Fibroblast of the conjunctiva (primary cell): ENCODE results near the gene NR3C2.

Source experiments
- DNase-seq: peaks from one replicate; pipeline ENCODE4 v3.0.0-alpha.2; 2010; ENCODE audit warnings: low read depth

NR3C2 gene

GRCh38 chr4:148441986-148442831 lies at the start of gene NR3C2:
NR3C2 (minus strand) TSS chr4:148442414.
- peak; percentile 94 for DNase-seq

GRCh38 chr4:148487181-148487580 lies 45.0 kb upstream of the NR3C2 start:
- DNase-seq = no peak

DNA sequence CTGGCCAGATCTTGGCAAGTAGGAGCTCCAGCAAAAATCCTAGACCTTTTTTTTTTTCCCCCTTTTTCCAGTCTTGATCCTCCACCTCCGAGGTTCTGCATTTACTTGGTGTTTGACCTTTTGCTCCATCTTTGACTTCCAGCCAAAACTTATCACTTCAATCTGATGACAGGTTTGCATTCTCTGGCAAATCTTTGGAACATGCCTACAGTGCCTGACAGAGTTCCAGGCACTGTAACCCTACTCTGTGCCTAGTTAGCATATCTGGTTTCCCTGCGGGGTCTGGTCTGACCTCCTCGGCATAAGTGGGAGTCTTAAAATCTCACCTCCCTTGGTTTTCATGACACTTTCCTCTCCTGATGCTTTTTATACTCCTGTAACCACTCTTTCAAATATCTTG lies 39.4 kb upstream of the NR3C2 start:
- no peak for DNase-seq

DNA sequence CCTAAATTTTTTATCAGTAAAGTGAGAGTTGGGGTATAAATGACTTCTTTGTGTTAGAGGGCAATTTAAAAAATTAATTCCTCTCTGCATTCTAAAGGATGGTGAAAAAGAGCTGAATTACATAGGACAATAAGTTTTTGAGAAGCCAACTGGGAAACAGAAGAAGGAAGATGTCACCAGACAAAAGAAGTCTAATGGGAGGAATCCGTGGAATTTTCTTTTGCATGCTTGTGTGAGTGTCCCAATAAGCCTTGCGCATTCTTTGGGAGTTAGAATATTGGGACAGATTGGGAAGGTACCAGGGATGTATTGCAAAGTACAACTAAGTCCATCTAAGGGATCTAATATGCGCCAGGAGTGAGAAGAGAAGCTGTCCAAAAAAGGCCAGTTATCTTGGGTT lies 35.1 kb upstream of the NR3C2 start:
- no peak for DNase-seq

GRCh38 chr4:148469938-148470337 lies 27.7 kb upstream of the NR3C2 start:
- DNase-seq = no peak

- DNase-seq = no peak
These were observed 12.6 kb upstream of the NR3C2 start for GRCh38 chr4:148454835-148455234.

DNA sequence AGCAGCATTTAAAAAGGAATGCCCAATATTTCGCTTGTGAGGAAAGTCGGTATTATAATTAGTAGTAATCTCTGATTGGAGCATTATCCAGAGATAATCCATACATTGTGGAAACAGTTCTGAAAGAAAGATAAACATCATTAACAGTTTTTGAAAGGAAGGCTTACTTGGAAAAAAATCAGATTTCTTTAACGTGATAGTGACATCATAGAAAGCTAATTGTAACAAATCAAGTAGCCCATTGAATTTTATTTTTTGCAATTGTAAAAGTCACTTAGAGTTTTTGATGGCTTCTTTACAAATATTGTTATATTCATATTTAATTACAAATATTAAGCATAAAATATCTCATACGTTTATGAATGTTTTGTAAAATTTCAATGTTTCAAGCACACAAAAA lies 11.6 kb upstream of the NR3C2 start:
- no peak for DNase-seq

DNA sequence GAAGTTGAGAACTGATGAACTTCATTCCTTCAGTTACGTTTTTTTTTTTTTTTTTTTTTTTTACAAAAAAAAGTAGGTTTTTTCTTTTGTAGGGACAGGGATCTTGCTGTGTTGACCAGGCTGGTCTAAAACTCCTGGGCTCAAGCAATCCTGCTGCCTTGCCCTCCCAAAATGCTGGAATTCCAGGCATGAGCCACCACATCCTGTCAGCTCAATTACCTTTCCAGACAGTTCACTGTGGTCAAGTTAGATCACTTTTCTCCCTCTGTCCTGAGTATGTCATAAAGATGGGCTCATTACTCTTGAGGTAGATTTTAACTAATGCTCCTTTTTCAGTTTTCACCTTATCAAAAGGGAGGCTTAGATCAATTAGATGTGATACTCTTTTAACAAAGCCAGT lies 10.8 kb upstream of the NR3C2 start:
- DNase-seq = no peak

- DNase-seq = no peak
These were observed 7.7 kb upstream of the NR3C2 start for GRCh38 chr4:148449921-148450320.

DNA sequence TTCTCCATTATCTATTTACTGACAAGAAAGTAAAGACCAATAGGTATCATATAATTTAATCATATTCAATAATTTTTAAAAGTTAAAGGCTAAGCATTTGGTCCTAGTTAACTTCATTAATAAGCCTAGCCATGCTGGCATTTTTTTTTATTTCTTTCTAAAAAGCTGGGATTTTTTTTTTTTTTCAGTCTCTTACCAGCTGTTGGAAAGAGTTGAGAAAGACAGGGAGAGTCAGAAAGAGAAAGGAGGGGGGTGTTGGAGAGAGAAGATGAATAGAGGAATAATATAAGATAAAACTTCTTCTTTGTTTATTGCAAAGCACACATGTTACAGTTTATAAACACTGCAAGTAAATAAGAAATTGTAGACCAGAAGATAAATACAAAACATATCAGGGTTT lies 5.9 kb upstream of the NR3C2 start:
- no peak for DNase-seq

DNA sequence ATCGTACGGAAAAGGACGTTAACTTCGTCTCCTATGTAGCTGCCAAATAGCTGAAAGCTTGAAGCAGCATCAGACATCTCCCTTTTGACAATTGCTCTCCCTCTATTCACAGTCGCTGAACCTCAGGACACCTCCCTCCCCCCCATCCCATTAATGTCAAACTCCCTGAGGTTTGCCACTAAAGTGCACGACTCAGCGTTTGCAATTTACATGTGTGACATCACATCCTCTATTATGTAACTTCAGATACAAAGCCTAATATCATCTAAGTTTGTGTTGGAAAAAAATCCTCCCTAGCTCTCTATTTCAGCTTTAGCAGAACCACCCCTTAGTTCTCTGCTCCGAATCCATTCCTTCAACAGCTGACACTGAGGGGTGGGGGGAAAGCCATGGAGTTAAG lies 5.5 kb upstream of the NR3C2 start:
- DNase-seq = no peak

DNA sequence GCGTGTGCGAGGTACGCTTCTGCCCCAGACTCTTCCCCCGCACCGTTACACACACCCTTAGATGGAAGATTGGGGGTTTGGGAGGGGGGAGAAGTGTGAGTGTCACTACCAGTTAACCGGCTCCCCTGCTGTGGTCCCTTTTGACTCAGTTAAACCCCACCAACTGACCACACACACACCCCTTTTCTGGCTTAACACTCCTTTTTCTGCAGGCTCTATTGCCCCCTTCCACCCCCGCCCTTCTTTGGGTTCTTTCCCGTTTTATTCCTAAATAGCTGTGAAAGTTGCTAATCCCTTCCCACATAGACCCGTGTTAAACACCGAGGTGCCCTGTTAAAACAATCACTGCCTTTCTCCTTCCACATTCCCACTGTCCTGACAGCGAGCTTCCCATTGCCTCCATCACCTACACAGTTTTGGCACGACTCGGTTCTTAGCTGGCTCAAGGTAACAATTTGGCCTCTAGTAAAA lies 3.7 kb upstream of the NR3C2 start:
- no peak for DNase-seq

DNA sequence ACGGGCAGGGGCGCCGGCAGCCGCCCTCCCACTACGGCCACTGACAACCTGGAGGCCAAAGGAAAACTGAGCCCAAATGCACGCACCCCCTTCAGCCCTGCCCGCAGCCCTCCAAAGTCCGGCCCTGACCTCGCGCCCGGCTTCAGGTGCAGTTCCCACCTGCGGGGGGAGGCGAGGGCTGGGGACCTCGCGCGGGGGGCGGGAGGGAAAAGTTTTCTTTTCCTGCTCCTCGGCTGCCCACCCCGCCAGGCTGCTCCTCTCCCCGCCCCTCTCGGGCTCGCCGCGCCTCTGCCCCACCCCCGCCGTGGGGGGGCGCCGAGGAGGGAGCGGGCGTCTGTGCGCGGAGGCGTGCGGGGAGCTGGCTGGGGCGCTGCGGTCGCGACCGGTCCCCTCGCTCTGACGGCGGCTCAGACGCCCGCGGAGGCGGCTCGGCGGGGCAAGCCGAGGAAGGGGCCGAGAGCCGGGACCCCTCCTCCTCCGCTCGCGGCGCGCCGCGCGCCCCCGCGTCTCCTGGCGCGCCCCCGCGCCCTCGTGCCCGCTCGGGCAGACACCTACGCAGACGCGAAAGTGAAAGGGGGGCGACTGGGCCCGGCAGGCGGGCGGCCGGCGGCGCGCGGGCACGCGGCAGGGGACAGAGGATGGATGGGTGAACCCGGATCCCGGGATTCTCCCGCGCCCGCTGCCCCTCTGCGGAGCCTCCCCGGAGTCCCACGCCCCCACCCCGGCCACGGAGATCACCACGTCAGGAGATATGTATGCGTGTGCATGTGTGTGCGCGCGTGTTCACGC lies 3.1 kb upstream of the NR3C2 start:
- DNase-seq = no peak

- DNase-seq = no peak
These were observed 2.3 kb upstream of the NR3C2 start for GRCh38 chr4:148444296-148445070.

DNA sequence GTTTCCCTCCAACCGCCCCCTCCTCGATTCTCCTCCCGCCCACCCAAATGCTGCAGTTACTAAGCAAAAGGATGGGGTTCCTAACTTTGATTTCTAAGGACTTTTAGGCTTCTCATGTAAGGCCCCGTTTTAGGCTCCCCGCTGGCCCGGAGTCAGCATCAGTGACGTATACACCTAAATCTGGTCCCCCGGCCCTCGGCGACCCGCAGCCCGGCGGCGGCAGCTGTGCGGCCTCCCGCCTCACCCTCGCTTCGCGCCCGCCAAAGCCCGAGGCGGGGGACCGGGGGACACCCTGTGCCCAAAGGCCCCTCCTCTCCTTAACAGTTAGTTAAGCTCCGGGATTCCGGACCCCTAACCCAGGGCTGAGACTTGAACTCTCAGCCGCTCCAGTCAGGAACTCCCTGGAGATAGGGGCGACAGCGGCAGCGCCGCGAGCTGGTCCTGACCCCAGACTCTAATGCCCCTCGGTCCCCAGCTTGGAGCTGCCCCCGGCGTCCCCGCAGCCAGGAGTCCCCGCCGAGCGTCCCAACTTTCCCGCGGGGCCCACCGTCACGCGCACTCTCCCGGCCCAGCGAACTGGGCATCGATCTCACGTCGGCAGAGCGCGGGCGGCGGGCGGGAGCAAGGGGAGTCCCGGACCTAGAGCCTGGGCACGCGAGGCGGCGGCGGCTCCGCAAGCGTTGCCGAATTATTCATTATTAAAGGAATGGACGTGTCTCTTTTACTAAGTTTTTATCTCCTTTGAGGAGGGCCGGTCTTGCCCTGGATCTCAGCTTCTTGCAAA lies 1.5 kb upstream of the NR3C2 start:
- no peak for DNase-seq

DNA sequence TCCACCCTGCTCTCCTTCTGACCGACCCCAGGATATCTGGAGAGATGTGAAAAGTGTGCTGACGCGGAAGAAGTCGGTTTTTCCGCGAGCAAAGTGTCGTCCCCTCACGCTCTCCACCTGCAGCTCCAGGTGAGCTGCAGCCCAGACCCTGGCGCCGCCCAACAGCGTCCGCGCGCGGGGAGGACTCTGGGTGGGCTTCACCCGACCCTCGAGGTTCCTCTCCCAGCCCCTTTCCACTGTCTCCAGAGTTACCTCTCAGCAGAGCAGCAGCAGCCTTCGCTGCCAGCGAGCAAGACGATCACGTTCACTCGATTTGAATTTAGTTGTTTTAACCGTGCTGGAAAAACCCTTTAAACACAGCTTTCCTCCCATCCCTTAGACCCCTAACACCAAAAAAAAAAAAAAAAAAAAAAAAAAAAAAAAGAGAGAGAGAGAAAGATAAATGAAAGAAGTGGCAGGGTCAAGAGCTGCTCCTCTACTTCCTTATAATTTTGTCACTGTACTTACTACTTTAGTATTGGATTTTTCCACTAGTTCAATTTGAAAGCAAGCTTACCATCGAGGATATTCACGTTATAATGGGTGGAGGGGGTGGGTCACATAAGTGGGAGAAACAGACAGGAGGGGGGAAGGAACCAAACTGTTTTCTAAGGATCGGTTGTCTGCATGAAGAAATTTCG lies 758 bp upstream of the NR3C2 start:
- DNase-seq = no peak

- DNase-seq = no peak
These were observed 609 bp downstream of the NR3C2 start for GRCh38 chr4:148441624-148441985.

DNA sequence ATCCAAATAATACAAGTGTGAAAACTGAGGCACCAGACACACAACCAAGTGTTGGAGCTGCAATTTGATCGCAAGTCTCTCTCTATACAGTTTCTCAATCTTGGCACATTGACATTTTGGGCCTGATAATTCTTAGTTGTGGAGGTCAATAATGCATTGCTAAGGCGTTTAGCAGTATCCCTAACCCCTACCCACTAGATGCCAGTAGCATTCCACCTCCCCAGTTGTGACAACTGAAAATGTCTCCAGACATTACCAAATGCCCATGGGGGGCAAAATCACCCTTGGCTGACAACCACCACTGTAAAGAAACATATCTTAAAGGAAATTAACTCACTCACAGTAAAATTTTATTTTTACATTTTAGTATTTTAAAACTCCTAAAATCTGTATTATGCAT lies 4.2 kb downstream of the NR3C2 start:
- DNase-seq = no peak

DNA sequence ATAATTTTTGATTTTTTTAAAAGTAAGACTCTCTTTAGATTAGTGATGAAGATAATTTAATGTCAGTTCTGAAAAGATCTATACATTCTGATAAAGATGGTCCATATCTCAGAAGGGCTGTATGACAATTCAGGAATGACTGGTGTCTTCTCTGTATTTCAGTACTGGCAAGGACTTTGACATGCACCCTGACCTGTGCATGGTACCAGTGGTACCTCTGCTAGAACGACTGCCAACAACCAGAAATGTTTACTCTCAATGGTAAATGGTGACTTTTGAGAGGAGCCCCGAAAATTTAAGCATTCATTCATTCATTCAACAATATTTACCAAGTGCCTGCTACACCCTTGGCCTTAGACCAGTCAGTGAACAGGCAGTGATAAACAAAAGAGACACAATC lies 4.8 kb downstream of the NR3C2 start:
- no peak for DNase-seq

DNA sequence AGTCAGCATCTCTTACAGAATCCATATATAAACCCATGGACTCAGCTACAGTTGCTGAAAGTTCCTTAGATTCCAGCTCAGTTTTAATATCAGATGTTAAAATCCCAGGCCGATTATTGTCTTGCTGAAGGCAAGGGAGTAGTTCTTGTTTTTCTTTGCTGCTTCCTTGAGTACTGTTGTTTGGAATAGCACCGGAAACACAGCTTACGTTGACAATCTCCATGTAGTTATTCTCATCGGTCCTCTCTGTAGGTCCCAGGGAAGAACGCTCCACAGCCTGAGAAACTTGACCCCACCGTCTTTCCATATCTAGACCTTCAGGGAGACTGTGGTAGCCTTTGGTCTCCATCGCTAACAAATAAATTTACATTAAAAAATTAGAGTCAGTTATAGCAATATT lies 5.7 kb downstream of the NR3C2 start:
- DNase-seq = no peak
